PC-9 (cell line): ENCODE results near the gene CCDC12.

Experiments used
- CTCF ChIP-seq: fragments of 200-600 bp; sonication (generic); conservative IDR thresholded peaks from 2 replicates; pipeline ENCODE4 v1.6.1; 2017; ENCODE audit warnings: mixed run types, antibody characterized with exemption, mild to moderate bottlenecking, moderate library complexity
- EZH2 ChIP-seq: fragments of 200-600 bp; sonication (generic); IDR thresholded peaks from 2 replicates; pipeline ENCODE4 v1.8.0; 2017; ENCODE audit warnings: antibody characterized with exemption, low read depth

GRCh38 chr3:46877406-46878125, 99.0 kb downstream of the CCDC12 start, which contains the start of gene PTH1R:
- TF ChIP-seq CTCF (no peak), EZH2 (no peak)
